Duodenal mucosa (tissue), 2 donors: ENCODE results near the gene TRAF1.

ENCODE experiments used
- H3K27ac ChIP-seq: one replicate; pipeline ENCODE4 v1.7.0; 2013; ENCODE audit warnings: low read depth, low read length
- H3K27me3 ChIP-seq, 2 donors: one replicate each; pipeline ENCODE4 v1.7.0; 2013; ENCODE audit warnings: low read length in 2 of 2, control low read depth in 1 of 2; ENCODE audit not compliant: insufficient read depth in 2 of 2, control insufficient read depth in 1 of 2
- H3K36me3 ChIP-seq, 2 donors: one replicate each; pipeline ENCODE4 v1.7.0; 2013; ENCODE audit warnings: low read length in 2 of 2, control low read depth in 1 of 2; ENCODE audit not compliant: insufficient read depth in 2 of 2, control insufficient read depth in 1 of 2
- H3K4me1 ChIP-seq, 2 donors: one replicate each; pipeline ENCODE4 v1.7.0; 2013; ENCODE audit warnings: low read length in 2 of 2, control low read depth in 1 of 2; ENCODE audit not compliant: insufficient read depth in 2 of 2, control insufficient read depth in 1 of 2
- H3K4me3 ChIP-seq, 2 donors: one replicate each; pipeline ENCODE4 v1.7.0; 2013; ENCODE audit warnings: low read length in 2 of 2, low read depth in 1 of 2
- H3K9ac ChIP-seq, 2 donors: one replicate each; pipeline ENCODE4 v1.7.0; 2013; ENCODE audit warnings: low read length in 2 of 2, low read depth in 1 of 2
- H3K9me3 ChIP-seq, 2 donors: one replicate each; pipeline ENCODE4 v1.7.0; 2013; ENCODE audit warnings: low read length in 2 of 2, control low read depth in 1 of 2; ENCODE audit not compliant: control insufficient read depth in 1 of 2

Gene TRAF1

GRCh38 chr9:120886490-120886967 lies 40.1 kb downstream of the TRAF1 start:
- Histone ChIP-seq H3K9me3 (no peaks in the 10 kb centered on the region), H3K36me3 (no peaks in the 10 kb centered on the region), H3K9ac (peak overlapping the region in 1 of 2 donors; percentile 27), H3K4me3 (no peak overlapping the region), H3K27ac (no peak overlapping the region), H3K27me3 (no peaks in the 10 kb centered on the region), H3K4me1 (peaks cover 30 to 39% of the 10 kb centered on the region in 2 donors)

GRCh38 chr9:120885958-120886357 lies 40.6 kb downstream of the TRAF1 start:
- Histone ChIP-seq H3K9me3 (no peaks in the 10 kb centered on the region), H3K27me3 (no peaks in the 10 kb centered on the region), H3K9ac (peak overlapping the region in 1 of 2 donors; percentile 27), H3K36me3 (no peaks in the 10 kb centered on the region), H3K4me3 (no peak overlapping the region), H3K27ac (no peak overlapping the region), H3K4me1 (peaks cover 24 to 35% of the 10 kb centered on the region in 2 donors)

GRCh38 chr9:120885457-120885856 lies 41.1 kb downstream of the TRAF1 start:
- no peak overlapping the region for H3K27ac ChIP-seq
- H3K36me3 ChIP-seq: no peaks in the 10 kb centered on the region
- no peak overlapping the region for H3K9ac ChIP-seq

GRCh38 chr9:120883608-120883996 lies 43.0 kb downstream of the TRAF1 start:
- H3K9me3 ChIP-seq: no peaks in the 10 kb centered on the region
- H3K27me3 ChIP-seq: no peaks in the 10 kb centered on the region
- H3K27ac ChIP-seq: no peak overlapping the region
- H3K4me3 ChIP-seq: no peak overlapping the region
- H3K9ac ChIP-seq: no peak overlapping the region
- H3K4me1 ChIP-seq: peaks cover 15 to 24% of the 10 kb centered on the region in 2 donors
- no peaks in the 10 kb centered on the region for H3K36me3 ChIP-seq

More at GRCh38 chr9:120885457-120885856, 41.1 kb downstream of the TRAF1 start:
- Histone ChIP-seq H3K4me1 (peaks cover 19 to 30% of the 10 kb centered on the region in 2 donors), H3K27me3 (no peaks in the 10 kb centered on the region), H3K9me3 (no peaks in the 10 kb centered on the region), H3K4me3 (no peak overlapping the region)

GRCh38 chr9:120882935-120883607 lies 43.5 kb downstream of the TRAF1 start:
- H3K4me3 ChIP-seq: no peak overlapping the region
- no peak overlapping the region for H3K27ac ChIP-seq
- H3K9ac ChIP-seq: no peak overlapping the region
- H3K4me1 ChIP-seq: peaks cover 20 to 30% of the 10 kb centered on the region in 2 donors
- no peaks in the 10 kb centered on the region for H3K27me3 ChIP-seq
- H3K9me3 ChIP-seq: no peaks in the 10 kb centered on the region
- H3K36me3 ChIP-seq: no peaks in the 10 kb centered on the region

GRCh38 chr9:120879446-120879845 lies 47.1 kb downstream of the TRAF1 start:
- Histone ChIP-seq H3K36me3 (no peaks in the 10 kb centered on the region), H3K27me3 (no peaks in the 10 kb centered on the region)

GRCh38 chr9:120878188-120879130 lies 48.1 kb downstream of the TRAF1 start:
- Histone ChIP-seq H3K36me3 (peaks cover 0 to 9% of the 10 kb centered on the region in 2 donors), H3K27ac (no peak overlapping the region), H3K4me1 (peaks cover 32 to 33% of the 10 kb centered on the region in 2 donors), H3K27me3 (no peaks in the 10 kb centered on the region), H3K9ac (peak overlapping the region in 1 of 2 donors; percentile 77), H3K9me3 (no peaks in the 10 kb centered on the region), H3K4me3 (peak overlapping the region; percentile 64 to 91)

More at GRCh38 chr9:120879446-120879845, 47.1 kb downstream of the TRAF1 start:
- H3K9ac ChIP-seq: no peak overlapping the region
- no peak overlapping the region for H3K4me3 ChIP-seq
- H3K9me3 ChIP-seq: no peaks in the 10 kb centered on the region
- H3K27ac ChIP-seq: no peak overlapping the region
- peaks cover 32 to 33% of the 10 kb centered on the region in 2 donors for H3K4me1 ChIP-seq

GRCh38 chr9:120877276-120878034 lies 49.1 kb downstream of the TRAF1 start:
- peak overlapping the region; percentile 64 to 91 for H3K4me3 ChIP-seq
- H3K9me3 ChIP-seq: no peaks in the 10 kb centered on the region
- peak overlapping the region; percentile 59 to 77 for H3K9ac ChIP-seq
- H3K4me1 ChIP-seq: peaks cover 26 to 36% of the 10 kb centered on the region in 2 donors
- peak overlapping the region; percentile 53 for H3K27ac ChIP-seq
- peaks cover 3 to 14% of the 10 kb centered on the region in 2 donors for H3K36me3 ChIP-seq
- no peaks in the 10 kb centered on the region for H3K27me3 ChIP-seq

- Histone ChIP-seq H3K27ac (peak within 1 kb of the TSS; percentile 76), H3K4me1 (peaks cover 26 to 36% of the 10 kb centered on the region in 2 donors), H3K9me3 (no peaks in the 10 kb centered on the region), H3K27me3 (no peaks in the 10 kb centered on the region), H3K9ac (peak within 1 kb of the TSS; percentile 59 to 77), H3K4me3 (peak within 1 kb of the TSS; percentile 80 to 91), H3K36me3 (peaks cover 3 to 14% of the 10 kb centered on the region in 2 donors)
These were observed 49.8 kb downstream of the TRAF1 start, which contains the start of gene PHF19 for GRCh38 chr9:120876842-120877240. TSS of gene PHF19 (minus strand) at chr9:120877188. CDS start at chr9:120874741, 2,447 bp downstream.
